Fibroblast of mammary gland (primary cell): Measurements from ENCODE around the gene IGF1R.

Source experiments
- DNase-seq: peaks from one replicate; pipeline ENCODE4 v3.0.0-alpha.2; 2010; ENCODE audit warnings: low read depth
- H3K4me3 ChIP-seq: 2 replicates; pipeline ENCODE4 v1.5.1; 2011; ENCODE audit warnings: low read depth, mild to moderate bottlenecking, low read length, moderate library complexity; ENCODE audit not compliant: control insufficient read depth
- TF ChIP-seq, protein P1 (sequence below): conservative IDR thresholded peaks from 2 replicates; pipeline ENCODE4 v1.5.1; 2011; ENCODE audit warnings: low read depth, low read length, inconsistent platforms; ENCODE audit not compliant: control insufficient read depth, insufficient read depth

Gene IGF1R

DNA sequence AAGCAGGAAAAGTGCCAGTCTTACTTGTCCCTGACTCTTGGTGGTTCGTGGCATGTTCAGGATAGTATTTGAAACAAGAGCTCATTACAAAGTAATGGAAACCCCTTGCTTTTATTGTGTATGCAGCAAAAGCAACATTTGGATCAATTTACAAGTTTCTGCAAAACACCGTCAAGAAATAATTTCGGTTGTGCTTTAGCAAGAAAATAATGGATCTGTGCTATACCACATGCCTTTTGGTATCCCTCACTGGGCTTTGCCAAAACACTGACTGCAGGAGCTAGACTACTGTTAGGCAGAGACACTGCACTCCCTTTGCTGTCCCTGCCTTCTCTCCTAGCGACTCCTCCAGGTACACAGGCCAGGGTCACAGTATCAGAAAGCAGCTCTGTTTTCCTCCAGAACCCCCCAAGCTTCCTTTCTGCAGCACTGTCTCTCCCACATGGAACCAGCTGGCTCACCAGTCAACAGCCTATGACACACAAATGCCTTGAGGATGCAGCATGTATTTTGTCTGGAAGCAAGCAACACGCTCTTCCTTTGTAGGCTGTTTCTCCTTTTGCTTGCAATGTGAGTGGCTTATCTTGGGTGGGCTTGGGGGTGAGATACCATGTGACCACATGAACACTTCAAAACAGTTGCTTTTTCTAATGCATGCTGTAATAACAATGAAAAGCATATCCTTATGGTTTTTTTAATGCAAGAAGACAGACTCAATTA, 247.8 kb downstream of the IGF1R start:
- TF ChIP-seq, protein P1, sequence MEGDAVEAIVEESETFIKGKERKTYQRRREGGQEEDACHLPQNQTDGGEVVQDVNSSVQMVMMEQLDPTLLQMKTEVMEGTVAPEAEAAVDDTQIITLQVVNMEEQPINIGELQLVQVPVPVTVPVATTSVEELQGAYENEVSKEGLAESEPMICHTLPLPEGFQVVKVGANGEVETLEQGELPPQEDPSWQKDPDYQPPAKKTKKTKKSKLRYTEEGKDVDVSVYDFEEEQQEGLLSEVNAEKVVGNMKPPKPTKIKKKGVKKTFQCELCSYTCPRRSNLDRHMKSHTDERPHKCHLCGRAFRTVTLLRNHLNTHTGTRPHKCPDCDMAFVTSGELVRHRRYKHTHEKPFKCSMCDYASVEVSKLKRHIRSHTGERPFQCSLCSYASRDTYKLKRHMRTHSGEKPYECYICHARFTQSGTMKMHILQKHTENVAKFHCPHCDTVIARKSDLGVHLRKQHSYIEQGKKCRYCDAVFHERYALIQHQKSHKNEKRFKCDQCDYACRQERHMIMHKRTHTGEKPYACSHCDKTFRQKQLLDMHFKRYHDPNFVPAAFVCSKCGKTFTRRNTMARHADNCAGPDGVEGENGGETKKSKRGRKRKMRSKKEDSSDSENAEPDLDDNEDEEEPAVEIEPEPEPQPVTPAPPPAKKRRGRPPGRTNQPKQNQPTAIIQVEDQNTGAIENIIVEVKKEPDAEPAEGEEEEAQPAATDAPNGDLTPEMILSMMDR = no peak
- peak; percentile 88 for DNase-seq
- H3K4me3 ChIP-seq = peak overlapping the region; percentile 5

DNA sequence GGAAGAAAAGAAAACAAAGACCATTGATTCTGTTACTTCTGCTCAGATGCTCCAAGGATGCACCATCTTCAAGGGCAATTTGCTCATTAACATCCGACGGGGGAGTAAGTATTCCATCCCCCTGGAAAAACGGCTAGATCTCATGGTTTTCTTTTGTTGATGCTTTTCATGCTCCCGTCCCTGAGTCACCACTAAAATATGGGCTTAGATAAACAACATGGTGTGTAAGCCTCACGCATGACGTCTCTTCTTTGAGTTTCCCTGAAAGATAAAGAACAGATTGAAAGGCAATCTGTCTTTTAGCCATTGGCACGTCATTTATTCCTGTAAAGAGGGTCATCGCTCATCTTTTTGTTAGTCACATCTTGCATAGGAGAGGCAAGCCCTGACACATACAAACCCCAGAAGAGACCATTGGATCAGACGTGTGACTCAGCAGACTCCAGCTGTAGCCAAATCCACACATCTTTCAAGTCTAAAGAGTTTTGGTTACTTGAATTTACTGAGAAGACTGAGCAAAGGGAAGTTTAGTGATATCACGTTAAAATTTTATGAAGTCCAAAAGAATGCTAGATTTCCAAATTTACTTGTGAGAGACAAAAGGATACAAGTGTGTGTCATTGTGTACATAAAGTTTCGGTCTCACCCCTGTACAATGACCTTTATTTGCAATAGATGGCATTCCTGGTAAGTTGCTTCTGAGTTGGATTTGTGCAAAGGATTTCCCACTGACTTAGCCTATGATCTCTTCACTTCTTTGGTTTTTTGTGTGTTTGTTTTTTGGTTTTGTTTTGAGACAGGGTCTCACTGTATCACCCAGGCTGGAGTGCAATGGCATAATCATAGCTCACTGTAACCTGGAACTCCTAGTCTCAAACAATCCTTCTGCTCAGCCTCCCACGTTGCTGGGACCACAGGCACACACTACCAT, 248.7 kb downstream of the IGF1R start:
- H3K4me3 ChIP-seq = peak overlapping the region; percentile 5
- peak; percentile 100 for DNase-seq
- TF ChIP-seq, protein P1 = no peak

DNA sequence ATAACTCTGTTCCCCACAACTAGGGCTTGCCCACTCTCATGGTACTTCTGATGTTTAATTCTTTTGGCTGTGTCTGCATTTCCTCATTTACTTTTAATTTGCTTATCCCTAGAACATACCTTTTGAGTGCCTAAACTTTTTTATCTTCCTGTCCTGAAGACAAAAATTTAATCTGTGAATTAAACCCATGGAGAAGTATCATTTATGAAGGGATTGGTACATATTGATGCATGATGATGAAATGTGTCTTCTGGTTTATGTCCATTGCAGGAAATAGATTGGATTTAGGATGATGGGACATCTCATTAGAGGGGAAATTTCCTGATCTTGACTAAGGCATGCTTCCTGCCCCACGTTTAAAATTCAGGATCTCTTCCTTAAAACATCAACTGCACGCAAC, 249.8 kb downstream of the IGF1R start:
- TF ChIP-seq, protein P1 = no peak
- DNase-seq = peak; percentile 28
- H3K4me3 ChIP-seq = no peak overlapping the region

DNA sequence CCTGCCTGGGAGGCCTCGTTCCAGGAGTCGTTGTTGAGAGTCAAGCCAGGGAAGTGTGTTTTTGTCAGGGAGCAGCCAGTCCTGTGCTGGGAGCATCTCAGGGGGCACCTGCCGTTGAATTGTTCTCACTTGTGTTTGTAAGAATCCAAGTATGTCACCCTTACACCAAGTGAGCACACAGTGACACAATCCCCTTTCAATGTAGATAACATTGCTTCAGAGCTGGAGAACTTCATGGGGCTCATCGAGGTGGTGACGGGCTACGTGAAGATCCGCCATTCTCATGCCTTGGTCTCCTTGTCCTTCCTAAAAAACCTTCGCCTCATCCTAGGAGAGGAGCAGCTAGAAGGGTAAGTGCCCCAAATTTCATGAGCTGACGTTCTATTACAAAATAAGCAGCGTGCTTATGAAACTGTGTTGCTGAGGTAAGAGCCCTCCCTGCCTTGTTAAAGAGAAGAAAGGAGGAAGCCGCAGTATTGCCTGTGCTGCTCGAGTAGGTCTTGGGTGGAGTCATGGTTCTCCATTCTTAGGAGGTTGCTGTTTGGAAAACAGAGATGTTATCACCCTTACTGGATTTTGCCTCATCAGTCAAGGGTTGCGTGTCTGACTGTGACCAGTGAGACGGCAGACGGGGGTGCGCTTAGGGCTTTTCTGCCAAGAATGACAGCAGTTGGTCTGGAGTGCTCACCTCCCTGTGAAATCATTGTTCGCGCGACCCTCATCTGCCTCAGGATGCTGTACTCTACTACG, 251.1 kb downstream of the IGF1R start:
- DNase-seq = no peak
- TF ChIP-seq, protein P1 = no peak
- no peak overlapping the region for H3K4me3 ChIP-seq

DNA sequence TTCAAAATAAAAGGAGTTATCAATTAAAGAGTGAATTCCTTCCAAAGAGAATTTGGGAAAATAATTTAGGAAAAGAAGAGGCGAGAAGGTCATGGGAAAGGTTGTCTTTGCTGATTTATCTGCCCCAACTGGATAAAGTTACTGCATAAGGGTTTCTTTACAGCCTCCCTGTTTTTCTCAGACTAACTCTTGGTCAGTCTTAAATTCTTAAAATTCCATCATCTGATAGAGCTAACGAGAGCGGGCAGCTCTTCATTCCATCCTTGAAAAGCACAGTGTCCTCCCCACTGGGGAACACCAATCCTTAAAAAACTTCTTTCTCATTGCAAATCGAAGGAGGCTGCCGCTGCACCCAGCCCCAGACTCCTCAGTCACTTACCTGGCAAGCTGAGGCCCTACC, 252.0 kb downstream of the IGF1R start:
- H3K4me3 ChIP-seq = no peak overlapping the region
- TF ChIP-seq, protein P1 = no peak
- DNase-seq = peak; percentile 59

DNA sequence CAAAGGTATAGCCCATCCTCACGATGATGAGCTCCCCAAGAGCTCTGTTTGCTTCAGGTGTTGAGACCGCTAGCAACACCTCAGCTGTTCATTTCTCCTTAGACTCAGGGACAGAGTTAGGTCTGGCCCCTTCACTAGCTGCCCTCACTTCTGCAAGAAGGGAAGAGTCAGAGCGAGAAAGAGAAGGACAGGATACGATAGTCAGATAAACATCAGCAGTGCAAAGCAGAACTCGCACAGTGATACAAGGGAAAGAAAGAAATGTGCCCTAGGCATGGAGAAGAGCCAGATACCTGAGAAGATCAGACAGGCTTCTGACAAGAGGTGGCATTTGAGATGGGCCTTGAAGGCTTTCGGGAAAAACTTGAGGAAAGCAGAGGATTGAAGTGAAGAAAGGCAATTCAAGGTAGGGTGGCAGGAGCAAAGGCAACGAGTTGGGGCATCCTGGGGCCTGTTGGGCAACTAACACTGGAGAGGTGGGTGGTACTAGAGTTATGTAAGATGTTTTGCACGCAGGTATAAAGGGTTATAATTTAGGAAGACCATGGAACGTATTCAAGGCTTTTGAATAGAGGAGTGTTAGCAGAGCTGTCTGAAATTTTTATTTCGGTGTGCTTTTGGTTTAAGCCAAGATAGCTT, 253.2 kb downstream of the IGF1R start:
- TF ChIP-seq, protein P1 = no peak
- DNase-seq = no peak
- H3K4me3 ChIP-seq = no peak overlapping the region
